HG03025 (cell line): ENCODE results near the gene FAM20C.
"Not testable (repeated sequence)": the region's sequence is repeated elsewhere in the genome, so short reads cannot be mapped to it uniquely, and the experiment has no call there.

Experiments
- ATAC-seq: cut with Tn5 transposase; IDR thresholded peaks from one replicate; pipeline ENCODE4 v1.9.1; 2021; ENCODE audit warnings: mild to moderate bottlenecking, moderate library complexity; ENCODE audit not compliant: unreplicated experiment, low FRiP score

FAM20C gene

GRCh38 chr7:190196-190595 lies 2.2 kb upstream of the FAM20C start:
- no peak for ATAC-seq

GRCh38 chr7:191105-191980 lies 1.0 kb upstream of the FAM20C start:
- no peak for ATAC-seq

- no peak for ATAC-seq
These were observed 520 bp downstream of the FAM20C start for GRCh38 chr7:192701-193480.

- ATAC-seq: no peak
These were observed 1.3 kb downstream of the FAM20C start for GRCh38 chr7:193481-194251.

- ATAC-seq: no peak
These were observed 2.1 kb downstream of the FAM20C start for GRCh38 chr7:194252-195009.

- no peak for ATAC-seq
These were observed 2.8 kb downstream of the FAM20C start for GRCh38 chr7:195010-195829.

- ATAC-seq: no peak
These were observed 3.4 kb downstream of the FAM20C start for GRCh38 chr7:195830-196128.

GRCh38 chr7:196283-196682 lies 3.9 kb downstream of the FAM20C start:
- no peak for ATAC-seq

- ATAC-seq: no peak
These were observed 4.5 kb downstream of the FAM20C start for GRCh38 chr7:196778-197321.

GRCh38 chr7:197413-198335 lies 5.3 kb downstream of the FAM20C start:
- ATAC-seq: no peak

- ATAC-seq: no peak
These were observed 7.3 kb downstream of the FAM20C start for GRCh38 chr7:199483-200249.

GRCh38 chr7:200290-200689 lies 7.9 kb downstream of the FAM20C start:
- ATAC-seq: no peak

- no peak for ATAC-seq
These were observed 8.3 kb downstream of the FAM20C start for GRCh38 chr7:200704-201103.

- ATAC-seq: no peak
These were observed 12.0 kb downstream of the FAM20C start for GRCh38 chr7:204326-204725.

- ATAC-seq: no peak
These were observed 13.0 kb downstream of the FAM20C start for GRCh38 chr7:205115-206010.

- ATAC-seq: not testable (repeated sequence)
These were observed 14.0 kb downstream of the FAM20C start for GRCh38 chr7:206351-206750.
